WERI-Rb-1 (cell line): ENCODE results near the gene RFT1.

Experiments
- DNase-seq: peaks from one replicate; pipeline ENCODE4 v3.0.0-alpha.2; 2020
- H3K27ac ChIP-seq: fragments of 250-450 bp; sonication (Bioruptor Pico); 2 replicates; pipeline ENCODE4 v1.5.1; 2020; ENCODE audit warnings: mild to moderate bottlenecking, moderate library complexity
- H3K27me3 ChIP-seq: fragments of 250-450 bp; sonication (Bioruptor Pico); 2 replicates; pipeline ENCODE4 v1.5.1; 2021; ENCODE audit warnings: mild to moderate bottlenecking, low read depth, moderate library complexity; ENCODE audit not compliant: insufficient read depth, severe bottlenecking
- H3K36me3 ChIP-seq: fragments of 250-450 bp; sonication (Bioruptor Pico); 2 replicates; pipeline ENCODE4 v1.5.1; 2020; ENCODE audit warnings: mild to moderate bottlenecking, moderate library complexity
- H3K4me3 ChIP-seq: 2 replicates; pipeline ENCODE4 v1.5.1; 2011; ENCODE audit warnings: low read depth, mild to moderate bottlenecking, control low read depth, low read length
- H3K9me3 ChIP-seq: fragments of 250-450 bp; sonication (Bioruptor Pico); 2 replicates; pipeline ENCODE4 v1.5.1; 2021; ENCODE audit warnings: mild to moderate bottlenecking, moderate library complexity; ENCODE audit not compliant: severe bottlenecking
- TF ChIP-seq, protein P1 (sequence below): IDR thresholded peaks from 2 replicates; pipeline ENCODE4 v1.5.1; 2011; ENCODE audit warnings: low read depth, mild to moderate bottlenecking, control low read depth, inconsistent platforms, low read length

Gene RFT1

DNA sequence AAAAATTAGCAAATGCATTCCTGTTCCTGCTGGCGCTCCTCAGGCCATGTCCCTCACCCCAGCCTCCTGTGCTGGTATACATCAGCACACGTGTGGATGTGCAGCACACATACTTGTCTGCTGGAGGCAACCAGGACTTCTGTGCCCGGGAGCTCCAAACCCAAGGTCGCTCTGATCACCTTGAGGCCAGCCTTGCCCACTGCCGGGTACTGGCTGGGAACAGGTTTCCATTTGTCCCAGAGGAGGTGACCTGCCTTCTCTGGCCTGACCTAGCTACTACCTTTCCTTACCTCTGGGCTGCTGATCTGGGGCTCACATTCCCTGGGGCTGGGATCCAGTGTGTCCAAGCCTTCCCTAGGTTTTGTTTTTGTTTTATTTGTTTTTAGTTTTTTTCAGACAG lies 42.9 kb upstream of the RFT1 start:
- Histone ChIP-seq H3K36me3 (peaks cover 8% of the 10 kb centered on the region), H3K4me3 (no peak overlapping the region), H3K9me3 (no peaks in the 10 kb centered on the region), H3K27me3 (no peaks in the 10 kb centered on the region), H3K27ac (no peak overlapping the region)
- DNase-seq, result no peak
- TF ChIP-seq, protein P1, sequence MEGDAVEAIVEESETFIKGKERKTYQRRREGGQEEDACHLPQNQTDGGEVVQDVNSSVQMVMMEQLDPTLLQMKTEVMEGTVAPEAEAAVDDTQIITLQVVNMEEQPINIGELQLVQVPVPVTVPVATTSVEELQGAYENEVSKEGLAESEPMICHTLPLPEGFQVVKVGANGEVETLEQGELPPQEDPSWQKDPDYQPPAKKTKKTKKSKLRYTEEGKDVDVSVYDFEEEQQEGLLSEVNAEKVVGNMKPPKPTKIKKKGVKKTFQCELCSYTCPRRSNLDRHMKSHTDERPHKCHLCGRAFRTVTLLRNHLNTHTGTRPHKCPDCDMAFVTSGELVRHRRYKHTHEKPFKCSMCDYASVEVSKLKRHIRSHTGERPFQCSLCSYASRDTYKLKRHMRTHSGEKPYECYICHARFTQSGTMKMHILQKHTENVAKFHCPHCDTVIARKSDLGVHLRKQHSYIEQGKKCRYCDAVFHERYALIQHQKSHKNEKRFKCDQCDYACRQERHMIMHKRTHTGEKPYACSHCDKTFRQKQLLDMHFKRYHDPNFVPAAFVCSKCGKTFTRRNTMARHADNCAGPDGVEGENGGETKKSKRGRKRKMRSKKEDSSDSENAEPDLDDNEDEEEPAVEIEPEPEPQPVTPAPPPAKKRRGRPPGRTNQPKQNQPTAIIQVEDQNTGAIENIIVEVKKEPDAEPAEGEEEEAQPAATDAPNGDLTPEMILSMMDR, result no peak

DNA sequence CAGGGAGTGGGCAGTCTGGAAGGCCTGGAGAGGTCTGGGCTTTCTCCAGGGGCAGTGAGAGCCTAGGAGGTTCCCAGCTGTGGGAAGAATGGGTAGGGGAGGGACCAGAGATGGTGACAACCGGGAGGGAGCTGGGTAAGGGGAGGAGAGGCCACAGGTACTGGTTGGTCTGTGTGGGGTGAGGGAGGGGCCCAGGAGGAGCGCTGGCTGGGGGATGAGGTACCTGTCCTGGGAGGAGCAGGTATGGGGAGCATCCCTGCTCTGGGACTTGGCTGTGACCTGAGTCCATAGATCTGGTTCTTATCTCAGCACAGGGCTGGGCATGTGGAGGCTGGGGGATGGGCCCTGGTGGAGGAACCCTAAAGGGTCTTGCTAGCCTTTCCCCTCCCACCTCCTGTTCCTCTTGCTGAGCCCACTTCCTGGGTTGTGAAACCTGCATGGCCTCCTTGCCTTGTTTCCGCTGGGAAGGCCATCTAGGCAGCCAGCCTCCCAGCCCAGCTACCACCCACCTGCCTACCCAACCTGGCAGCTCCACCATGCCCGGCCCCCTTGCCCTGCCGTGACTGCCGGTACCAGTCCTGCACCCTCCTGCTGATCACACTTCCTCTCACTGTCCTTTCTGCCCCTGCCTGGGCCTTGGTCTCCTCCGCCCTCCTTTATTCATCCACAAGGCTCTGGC lies 41.7 kb upstream of the RFT1 start:
- H3K36me3 ChIP-seq, result peaks cover 8% of the 10 kb centered on the region
- no peak overlapping the region for H3K4me3 ChIP-seq
- TF ChIP-seq, protein P1, result no peak
- no peak for DNase-seq
- H3K27me3 ChIP-seq, result no peaks in the 10 kb centered on the region
- H3K27ac ChIP-seq, result no peak overlapping the region
- H3K9me3 ChIP-seq, result no peaks in the 10 kb centered on the region

DNA sequence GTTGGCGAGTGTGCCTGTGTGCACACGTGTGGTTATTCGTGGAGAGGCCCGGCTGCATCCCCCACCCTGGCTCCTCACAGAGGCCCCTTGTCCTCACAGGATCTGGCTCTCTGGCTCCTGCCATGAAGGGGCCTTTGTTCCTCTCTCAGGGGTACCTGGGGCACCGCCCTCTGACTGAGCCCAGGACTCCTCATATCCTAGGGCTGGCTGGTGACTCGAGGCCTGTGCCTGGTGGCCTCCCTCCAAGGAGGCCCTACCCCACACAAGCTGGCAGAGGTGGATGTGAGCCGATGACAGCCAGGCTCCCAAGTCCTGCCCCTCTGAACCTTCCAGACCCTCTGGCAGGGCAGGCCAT lies 40.8 kb upstream of the RFT1 start:
- H3K27ac ChIP-seq, result no peak overlapping the region

DNA sequence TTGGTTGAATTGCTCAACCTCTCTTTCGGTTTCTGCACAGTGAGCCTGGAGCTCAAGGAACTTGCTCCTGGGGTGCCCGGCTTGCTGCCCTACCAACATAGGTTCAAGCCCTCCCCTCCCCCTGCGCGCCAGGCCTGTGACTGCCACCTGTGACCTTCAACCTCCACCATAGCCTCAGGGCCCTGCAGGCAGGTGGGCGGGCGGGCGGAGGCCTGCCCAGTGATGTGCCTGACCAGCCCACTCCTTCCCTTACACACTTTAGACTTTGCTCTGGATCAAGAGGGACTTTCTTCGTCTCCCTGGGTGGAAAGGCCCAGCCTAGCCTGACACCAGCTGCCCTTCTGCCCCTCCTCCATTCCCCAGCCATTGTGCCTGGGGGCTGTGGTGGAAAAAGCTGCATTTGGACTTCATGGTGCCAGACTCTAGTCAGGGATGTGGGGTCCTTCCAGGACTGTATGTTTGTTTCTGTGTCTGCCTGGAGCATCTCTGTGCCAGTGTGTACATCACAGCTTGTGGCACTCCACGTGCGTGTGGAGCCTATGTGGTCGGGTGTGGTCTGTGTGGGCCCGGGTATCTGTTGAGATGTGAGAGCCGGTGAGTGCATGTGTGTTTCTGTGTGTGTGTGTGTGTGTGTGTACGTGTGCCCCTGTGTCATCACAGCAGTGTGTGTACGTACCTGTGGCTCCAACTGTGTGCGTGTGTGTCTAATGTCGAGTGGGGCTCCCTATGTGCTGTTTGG lies 40.3 kb upstream of the RFT1 start:
- TF ChIP-seq, protein P1, result no peak
- Histone ChIP-seq H3K27me3 (no peaks in the 10 kb centered on the region), H3K9me3 (no peaks in the 10 kb centered on the region), H3K27ac (no peak overlapping the region), H3K36me3 (peaks cover 13% of the 10 kb centered on the region), H3K4me3 (no peak overlapping the region)
- no peak for DNase-seq

More for the DNA sequence above, 40.8 kb upstream of the RFT1 start:
- H3K36me3 ChIP-seq, result peaks cover 13% of the 10 kb centered on the region
- no peak overlapping the region for H3K4me3 ChIP-seq
- no peaks in the 10 kb centered on the region for H3K27me3 ChIP-seq
- H3K9me3 ChIP-seq, result no peaks in the 10 kb centered on the region
- no peak for DNase-seq
- TF ChIP-seq, protein P1, result no peak

DNA sequence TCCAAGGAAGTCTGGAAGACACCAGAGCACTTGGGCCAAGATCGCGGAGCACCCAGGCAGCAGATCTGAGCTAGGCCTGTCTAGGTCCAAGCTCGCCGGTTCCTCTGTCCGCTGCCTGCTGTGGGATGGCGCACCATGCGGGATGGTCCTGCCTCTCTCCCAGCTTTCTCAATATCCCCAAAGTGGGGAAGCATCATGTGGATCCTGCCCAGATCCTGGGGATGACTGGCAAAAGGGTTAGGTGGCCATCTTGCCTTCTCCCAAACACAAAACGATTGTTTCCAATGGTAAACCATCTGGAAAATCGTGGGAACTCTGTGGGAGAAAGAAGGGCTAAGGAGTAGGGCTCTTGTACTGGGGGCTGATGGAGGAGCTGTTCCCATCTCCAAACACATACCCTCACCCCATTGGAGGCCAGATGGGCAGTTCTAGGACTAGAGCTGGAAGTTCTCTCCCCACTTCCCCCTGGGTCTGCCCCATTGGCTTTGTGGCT lies 39.6 kb upstream of the RFT1 start:
- no peak overlapping the region; the same call in 1 of the 2 replicates for H3K27ac ChIP-seq
- H3K4me3 ChIP-seq, result no peak overlapping the region
- H3K36me3 ChIP-seq, result peaks cover 13% of the 10 kb centered on the region
- H3K27me3 ChIP-seq, result no peaks in the 10 kb centered on the region
- H3K9me3 ChIP-seq, result no peaks in the 10 kb centered on the region
- no peak for DNase-seq
- TF ChIP-seq, protein P1, result no peak
